CD4-positive, alpha-beta T cell treated with Interleukin-4 for 4 hours (primary cell): Measurements from ENCODE around the gene DIP2A.

Source experiments
- DNase-seq: peaks from one replicate; pipeline ENCODE4 v3.0.0-alpha.2; 2020

Gene DIP2A

DNA sequence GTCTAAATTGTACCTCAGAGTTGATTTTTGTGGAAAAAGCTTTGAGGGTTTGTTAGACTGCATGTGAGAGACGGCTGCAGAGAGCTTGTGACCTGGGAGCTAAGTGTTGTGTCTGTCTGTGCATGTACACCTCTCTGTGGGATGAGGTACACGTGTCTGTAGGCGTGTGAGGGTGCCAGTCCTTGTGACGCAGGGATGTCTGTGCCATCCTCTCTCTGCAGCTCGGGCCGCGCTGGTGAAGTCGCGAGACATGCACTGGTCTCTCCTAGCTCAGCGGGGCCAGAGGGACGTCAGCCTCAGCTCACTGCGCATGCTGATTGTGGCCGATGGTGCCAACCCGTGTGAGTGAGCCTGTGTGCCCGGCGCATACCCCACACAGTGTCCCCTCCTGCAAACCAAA lies 79.6 kb downstream of the DIP2A start:
- no peak for DNase-seq

DNA sequence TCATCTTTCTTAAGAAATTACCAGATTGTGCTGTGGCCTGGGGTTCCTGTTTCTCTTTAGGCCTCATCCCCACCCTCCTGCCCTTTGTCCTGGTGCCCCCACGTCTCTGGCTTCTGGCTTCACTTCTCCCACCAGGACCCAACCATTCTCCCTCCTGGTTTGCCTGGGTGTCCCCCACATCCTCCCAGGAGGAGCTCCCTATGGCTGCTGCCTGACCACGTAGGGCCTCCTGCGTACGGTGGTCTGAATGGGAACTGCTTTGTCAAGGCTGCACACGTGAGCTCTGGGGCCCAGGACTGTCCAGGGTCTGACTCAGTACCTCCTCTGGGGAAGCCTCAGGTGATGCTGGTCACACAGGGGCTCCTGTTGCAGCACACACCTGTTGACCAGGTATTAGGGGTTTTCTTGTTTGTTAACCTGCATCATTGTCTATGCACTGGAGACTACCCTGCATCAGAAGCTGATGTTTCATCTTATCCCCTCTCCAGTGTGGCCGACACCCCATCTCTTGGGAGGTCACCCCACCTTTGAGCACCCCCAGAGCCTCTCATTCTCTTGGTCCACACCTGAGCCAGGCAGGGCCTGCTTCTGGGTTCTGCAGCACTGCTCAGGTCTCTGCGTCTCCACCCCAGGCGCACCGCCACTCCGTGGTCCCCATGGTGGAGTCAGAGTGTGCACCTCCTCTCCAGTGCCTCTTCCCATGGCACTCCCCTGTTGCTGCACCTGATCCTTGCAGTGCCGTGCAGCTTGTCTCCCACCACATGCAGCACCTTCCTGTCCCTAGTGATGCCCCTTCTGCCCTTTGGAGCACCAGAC lies 80.4 kb downstream of the DIP2A start:
- no peak for DNase-seq

DNA sequence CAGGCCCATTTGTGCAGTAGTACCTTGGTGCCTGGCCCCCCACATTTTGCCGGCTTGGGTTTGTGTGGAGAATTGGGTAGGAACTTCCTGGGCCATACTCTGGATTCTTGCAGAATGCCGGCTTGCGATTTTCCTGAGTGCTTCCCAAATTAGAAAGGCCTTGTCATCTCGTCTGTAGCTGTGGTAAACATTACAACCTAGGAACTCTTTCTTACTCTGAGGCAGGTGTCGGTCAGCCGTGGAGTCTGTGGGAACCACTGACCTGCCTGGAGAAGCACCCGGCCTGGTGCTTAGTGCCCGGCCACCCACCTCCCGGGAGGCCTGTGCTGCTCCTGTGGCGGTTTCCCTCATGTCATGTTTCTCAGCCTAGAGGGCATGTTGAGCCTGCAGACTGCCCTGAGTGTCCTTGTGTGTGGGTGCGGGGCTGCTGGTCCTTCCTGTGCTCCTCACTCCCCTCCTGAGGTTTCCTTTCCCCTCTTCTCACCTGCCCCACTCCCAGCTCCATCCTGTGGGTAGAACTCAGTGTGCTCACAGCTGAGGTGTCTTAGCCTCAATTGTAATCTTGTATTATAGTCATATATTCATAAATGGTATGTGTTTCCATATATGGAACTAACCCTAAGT lies 81.5 kb downstream of the DIP2A start:
- DNase-seq: peak; percentile 40

DNA sequence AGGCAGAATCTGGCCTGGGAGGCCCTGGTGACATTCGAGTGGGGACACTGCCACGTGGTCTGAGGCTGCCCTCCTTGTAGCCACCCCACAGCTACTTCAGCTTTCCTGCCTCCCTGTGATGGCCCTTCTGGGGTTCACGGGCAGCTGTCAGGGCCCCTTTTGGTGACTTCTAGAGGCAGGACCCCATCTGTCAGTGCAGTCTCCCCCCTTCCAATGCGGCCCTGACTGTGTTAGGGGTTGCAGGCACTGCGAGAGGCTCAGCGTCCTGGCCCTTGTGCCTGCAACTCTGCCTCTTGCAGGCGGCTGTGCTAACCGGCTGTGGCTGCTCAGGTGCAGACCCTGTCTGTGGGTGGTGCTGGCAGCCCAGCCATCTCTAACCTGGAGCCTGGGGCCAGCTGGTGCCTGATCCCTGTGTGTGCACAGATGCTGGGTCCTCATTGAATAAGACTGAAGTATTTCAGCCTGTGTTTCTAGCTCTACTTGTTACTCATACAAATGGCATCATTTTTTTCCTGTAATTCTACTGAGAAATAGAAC lies 84.0 kb downstream of the DIP2A start:
- no peak for DNase-seq

DNA sequence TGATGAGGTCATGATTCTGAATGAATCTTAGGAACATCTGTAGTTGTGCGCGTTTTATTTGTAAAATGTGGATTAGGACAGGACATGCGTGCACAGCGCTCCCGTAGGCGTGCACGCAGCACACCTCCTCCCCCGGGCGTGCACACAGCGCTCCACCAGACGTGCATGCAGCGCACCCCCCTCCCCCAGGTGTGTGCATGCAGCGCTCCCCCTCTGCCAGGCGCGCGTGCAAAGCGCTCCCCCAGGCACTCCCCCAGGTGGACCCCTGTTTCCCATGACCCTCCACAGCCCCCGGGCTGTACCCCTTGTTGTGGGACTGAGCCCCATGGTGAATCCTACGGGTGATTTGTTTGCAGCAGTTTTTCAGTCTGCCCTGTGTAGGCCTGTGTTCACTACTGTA lies 84.6 kb downstream of the DIP2A start:
- DNase-seq: no peak

DNA sequence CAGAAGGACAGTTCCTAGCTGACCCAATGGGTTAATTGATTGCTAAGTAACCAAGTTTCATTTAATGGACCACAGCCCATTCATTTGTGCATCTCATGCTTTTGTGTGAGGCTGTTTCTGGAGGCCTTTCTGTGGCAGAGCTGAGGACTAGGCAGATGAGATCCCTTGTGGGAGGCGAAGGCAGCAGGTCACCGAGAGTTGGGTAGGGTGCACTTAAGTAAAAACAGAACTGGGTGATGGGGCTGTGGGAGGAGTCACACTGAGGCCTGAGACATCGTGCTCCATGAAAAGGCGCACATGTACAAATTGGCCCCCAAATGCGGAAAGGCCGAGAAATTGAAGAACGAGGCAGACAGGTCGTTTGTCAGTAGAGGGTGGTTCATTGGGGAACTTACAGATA lies 85.3 kb downstream of the DIP2A start:
- DNase-seq: no peak

DNA sequence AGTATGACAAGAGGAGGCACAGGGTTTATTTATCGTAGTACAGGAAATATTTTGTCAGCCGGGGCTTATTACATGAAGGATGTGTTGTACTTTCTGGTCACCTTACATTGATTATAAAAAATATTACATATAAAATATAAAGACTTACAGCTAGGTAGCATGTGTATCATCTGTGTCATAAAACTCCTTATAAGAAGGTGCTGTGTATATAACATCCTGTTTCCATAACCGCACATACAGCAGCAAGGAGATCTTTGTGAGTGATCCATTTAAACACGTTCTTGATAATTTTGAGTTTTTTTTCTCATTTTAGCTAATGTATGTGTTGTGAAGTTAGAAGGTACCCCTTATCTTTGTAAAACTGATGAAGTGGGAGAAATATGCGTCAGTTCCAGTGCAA lies 86.1 kb downstream of the DIP2A start:
- DNase-seq: no peak

DNA sequence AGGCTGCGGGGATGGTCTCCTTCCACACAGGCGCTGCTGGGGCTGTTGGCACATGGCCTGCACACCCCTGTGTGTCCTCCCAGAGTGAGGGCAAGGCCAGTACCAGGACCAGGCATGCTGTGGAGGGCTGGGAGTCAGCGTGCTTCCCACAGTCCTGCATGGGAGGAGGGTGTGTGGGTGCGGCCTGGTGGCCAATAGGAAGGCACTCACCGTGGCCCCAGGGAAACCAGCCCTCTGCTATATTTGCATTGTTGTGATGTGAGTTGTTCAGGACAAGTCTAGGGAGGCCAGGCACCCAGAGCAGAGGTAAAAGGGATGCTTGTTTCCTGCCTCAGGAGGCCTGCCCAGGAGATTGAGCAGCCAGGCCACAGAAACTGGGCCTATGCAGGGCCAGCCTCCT lies 86.7 kb downstream of the DIP2A start:
- no peak for DNase-seq

DNA sequence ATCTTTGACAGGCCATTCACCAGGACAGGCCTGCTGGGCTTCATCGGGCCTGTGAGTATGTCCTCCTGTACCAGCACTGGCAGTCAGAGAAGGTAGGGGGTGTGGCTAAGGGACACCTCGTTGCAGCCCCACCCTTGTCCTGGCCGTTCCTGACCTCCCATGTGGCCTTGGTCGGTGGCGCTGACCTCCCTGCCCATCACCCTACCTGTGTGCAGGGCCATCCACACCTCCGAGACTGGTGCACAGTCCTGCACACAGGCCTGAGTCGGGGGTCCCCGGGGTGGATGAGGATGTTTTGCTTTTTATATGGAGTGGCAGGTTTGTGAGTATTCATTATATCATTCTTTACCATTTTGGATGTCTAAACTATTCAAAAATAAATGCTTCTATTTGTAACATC lies 87.2 kb downstream of the DIP2A start:
- DNase-seq: no peak

DNA sequence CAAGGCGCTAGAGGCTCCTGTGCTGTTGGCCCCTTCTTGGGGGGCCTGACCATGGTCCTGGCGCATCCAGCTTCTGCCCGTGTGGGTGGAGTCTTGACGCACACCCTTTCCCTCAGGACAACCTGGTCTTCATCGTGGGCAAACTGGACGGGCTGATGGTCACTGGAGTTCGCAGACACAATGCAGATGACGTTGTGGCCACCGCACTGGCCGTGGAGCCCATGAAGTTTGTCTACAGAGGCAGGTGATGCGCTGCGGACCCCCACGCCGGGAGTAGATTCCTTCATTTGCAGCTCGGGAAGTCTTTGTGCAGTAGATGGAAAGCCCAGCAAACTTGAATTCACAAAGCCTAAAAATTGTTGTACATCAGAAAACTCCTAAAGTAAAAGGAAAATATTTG lies 88.1 kb downstream of the DIP2A start:
- no peak for DNase-seq

DNA sequence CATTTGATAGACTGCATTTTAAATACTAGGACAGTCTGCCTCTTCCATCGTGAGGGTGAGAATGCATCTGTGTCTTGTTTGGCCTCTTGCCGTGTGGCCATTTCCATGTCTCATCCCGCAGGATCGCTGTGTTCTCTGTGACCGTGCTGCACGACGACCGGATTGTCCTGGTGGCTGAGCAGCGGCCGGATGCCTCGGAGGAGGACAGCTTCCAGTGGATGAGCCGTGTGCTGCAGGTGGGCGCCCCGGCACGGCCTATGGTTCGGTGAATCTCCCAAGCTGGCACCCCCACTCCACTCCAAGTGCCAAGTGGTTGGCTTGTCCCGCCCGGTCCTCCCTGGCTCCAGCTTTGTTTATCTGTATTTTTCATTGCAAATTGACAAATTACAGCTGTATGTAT lies 91.0 kb downstream of the DIP2A start:
- no peak for DNase-seq

DNA sequence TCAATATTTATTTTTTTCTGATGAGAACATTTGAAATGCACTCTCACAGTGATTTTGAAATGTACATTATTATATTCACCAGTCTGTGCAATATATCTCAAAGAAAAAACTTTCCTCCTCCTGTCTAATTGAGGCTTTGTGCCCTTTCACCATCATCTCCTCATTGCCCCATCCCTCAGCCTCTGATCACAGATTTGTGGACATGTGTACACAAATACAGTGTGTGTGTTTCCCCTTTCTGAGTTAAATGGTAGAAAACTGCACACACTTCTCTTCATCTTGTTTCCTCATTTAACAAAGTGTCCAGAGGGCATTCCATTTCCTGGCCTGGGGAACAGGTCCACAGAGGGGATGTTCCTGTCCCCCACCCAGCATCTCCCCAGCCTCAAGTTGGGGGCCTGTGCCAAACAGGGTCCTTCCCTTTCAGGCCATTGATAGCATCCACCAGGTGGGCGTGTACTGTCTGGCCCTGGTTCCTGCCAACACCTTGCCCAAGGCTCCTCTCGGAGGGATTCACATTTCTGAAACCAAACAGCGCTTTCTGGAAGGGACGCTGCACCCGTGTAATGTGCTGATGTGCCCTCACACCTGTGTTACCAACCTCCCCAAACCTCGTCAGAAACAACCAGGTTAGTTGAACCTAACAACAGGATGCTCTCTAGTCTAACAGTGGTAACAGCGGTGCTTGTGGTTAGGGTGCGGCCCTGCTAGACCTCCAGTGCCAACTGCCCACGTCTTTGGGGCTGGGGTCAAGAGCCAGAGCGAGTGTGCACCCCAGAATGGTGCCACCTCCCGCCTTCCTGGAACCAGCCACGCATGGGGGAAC lies 91.6 kb downstream of the DIP2A start:
- DNase-seq: peak; percentile 88

DNA sequence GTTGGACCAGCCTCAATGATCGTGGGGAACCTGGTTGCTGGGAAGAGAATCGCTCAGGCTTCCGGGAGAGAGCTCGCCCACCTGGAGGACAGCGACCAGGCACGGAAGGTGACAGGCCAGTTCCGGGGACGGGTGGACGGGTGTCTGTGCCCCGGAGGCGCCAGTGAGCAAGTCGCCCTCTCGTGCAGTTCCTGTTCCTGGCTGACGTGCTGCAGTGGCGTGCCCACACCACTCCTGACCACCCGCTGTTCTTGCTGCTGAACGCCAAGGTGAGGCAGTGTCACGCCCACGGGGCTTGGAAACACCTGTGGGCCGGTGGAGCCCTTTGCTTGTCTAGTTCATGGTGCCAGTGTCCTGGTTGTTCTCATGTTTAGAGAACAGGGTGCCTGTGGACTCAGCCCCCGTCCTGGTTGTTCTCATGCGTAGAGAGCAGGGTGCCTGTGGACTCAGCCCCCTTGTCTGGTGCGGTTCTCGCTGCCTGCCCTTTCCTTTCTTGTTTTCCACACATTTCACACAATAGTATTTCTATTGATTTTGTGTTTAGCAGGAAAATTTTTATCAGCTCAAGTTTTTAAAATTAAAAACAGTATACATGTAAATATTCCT lies 93.0 kb downstream of the DIP2A start:
- peak; percentile 48 for DNase-seq

DNA sequence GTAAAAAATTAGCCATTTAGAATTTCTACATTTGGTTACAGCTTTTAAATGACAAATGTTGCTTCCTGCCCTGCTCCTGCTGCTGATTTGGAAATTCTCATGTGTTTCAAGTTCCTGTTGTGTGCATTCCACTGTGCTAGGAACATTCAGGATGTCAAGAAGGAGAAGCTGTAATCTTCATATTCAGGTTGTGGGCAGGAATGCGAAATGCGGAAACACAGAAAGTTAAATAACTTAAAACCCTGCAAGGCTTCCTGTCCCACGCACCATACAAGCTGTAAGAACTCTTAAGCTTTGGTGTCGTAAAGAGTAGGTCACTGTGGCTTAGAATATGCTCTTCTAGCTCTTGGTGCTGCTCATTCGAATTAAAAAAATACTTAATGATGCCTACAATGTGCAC lies 93.6 kb downstream of the DIP2A start:
- peak; percentile 46 for DNase-seq

DNA sequence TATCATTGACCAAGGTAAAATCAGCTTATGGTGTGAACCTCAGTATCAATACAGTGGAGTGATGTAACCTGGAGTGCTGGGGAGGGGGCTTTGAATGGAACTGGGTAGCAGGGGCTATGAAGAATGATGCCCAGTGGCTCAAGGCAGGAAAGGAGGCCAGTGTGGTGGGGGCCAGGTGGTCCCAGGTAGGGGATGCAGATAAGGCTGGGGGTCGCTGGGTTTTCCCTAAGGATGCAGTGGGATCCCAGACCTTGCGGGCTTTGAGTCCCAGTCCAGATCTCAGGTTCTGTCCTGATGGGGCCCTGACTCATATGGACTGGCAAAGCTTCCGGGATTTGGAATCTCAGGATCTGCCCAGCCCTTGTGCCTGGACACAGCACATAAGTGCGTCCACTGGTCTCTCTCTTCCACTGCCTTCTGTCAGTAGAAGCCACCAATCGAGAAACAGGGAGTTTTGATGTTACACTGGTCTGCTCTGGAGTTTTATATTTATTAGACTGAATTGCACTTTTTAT lies 94.2 kb downstream of the DIP2A start:
- DNase-seq: no peak

DNA sequence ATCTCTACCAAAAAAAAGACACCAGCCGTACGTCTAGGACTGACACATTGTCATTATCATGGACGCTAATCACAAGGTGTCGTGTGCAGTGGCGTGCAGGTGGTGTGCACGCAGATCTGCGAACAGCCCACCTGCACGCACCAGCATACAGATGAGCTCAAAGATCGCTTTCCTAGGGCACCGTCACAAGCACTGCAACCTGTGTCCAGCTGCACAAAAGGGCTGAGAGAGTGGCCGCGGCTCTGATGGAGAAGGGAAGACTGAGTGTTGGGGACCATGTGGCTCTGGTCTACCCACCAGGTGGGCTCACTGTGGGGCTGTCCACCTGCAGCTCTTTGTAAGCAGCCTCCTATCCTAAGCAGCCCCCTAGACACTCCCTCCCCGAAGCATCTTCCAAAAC lies 95.3 kb downstream of the DIP2A start:
- DNase-seq: no peak

DNA sequence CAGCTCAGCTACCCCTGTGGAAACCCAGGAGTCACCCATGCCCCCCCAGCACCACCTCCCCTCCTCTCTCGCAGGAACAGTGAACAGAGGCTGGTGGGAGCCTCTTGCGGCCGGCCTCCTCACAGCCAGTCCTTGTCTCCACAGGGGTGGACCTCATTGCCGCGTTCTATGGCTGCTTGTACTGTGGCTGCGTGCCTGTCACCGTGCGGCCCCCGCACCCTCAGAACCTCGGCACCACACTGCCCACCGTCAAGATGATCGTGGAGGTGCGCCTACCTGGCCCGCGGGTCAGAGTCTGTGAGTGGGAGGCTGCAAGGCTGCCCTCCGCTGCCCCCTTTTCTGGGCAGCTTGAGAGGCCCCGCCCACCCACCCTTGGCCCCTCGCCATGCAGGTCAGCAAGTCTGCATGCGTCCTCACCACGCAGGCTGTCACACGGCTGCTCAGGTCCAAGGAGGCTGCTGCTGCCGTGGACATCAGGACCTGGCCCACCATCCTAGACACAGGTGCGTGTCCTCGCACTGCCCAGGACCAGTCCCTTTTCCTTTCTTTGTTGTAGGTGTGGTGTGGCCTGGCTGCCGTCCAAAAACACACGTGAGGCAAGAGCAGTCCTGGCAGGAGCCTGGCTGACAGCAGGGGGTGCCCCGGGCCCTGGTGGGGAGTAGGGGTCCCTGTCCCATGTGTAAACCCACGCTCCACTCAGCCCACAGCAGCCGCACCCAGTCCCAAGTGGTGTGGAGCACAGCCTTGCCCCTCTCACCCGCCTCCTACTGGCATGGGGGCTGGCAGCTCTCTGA lies 95.9 kb downstream of the DIP2A start:
- no peak for DNase-seq

DNA sequence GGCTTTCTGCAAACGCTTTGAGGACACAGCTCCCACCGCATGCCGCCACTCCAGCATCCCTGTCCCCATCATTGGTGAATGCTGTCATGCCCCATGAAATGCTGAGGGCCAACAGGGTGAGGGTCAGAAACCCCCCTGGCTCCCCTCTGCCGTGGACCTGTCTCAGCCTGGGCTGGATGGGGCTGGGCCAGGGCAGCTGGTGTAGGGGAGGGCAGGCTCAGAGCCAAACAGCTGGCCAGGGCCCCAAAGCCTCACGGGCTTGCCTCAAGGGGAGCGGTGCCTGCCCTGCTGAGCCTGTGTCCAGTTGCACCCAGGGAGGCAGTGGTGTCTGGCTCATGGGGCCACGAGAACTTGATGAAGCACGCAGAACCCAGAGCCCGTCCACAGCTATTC lies 96.5 kb downstream of the DIP2A start:
- no peak for DNase-seq

DNA sequence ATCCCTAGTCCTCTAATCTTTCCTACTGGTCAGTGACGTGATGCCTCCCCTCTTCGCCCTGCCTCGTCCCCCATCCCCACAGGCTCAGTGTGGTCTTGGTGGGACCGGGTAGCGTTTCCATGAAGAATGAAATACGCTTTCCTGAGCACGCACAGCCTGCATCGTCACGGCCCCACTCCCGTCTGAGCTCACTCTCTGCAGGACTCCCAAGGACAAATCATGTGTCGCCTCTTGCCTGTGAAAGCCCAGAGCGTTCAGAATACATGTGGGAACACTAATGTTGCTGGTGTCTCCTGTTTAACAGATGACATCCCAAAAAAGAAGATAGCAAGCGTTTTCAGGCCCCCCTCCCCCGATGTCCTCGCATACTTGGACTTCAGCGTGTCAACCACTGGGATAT lies 97.0 kb downstream of the DIP2A start:
- no peak for DNase-seq

DNA sequence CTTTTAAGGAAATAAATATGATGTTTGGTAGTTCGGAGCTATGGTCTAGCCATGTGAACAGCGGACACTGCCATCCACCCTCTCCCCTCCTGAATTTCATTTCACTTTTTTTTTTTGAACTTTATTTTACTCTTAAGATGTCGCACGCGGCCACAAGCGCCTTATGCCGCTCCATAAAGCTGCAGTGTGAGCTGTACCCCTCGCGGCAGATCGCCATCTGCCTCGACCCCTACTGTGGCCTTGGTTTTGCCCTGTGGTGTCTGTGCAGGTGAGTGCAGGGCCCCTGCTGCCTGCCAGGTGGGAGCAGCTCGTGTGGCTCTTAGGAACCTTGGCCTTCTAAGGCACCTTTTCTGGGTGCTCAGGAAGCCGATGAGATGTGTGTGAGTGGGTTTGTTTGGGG lies 98.1 kb downstream of the DIP2A start:
- DNase-seq: no peak

DNA sequence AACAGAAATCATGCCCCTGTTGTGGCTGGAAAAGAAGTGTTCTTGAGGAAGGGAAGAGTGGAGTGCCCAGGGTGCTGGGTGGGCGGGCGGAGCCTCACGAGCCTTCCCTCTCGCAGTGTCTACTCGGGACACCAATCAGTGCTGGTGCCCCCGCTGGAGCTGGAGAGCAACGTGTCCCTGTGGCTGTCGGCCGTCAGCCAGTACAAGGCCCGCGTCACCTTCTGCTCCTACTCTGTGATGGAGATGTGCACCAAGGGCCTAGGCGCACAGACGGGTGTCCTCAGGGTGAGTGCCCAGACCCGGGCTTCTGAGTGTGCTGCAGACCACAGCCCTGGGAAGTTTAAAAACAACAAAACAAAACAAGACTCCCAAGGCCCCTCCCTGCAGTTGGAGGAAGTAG lies 98.8 kb downstream of the DIP2A start:
- DNase-seq: no peak

DNA sequence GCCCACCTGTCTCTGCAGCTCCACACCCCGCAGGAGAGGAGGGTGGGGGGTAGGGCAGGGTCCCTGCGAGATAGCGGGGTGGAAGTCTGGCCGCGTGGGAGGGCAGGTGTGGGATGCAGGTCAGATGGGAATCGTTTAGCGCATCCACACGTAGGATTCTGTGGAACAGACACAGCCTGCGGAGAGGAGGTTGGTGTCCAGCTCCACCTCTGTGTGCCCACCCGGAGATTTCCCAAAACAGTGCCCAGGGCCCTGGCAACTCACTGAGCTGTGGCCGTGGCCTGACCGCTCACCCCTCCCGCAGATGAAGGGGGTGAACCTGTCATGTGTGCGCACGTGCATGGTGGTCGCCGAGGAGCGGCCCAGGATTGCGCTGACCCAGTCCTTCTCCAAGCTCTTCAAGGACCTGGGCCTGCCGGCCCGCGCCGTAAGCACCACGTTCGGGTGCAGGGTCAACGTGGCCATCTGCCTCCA lies 99.3 kb downstream of the DIP2A start:
- DNase-seq: no peak
